A549 (cell line): ENCODE results near the gene ROR2. TPM values are rescaled to one million over a fixed set of nuclear protein-coding genes. Genes with fewer than 3 reads are reported as not detected.

ENCODE experiments used
- ATAC-seq, 2 experiments: fragments of 200-7000 bp in 1 of 2; fragments of >200 bp in 1 of 2; cut with Nextera tagmentation in 1 of 2; cut with Tn5 transposase in 1 of 2; 3 replicates each; pipeline versions ENCODE4 v1.8.0 to v1.9.1; 2018 to 2020; ENCODE audit warnings: mild to moderate bottlenecking in 1 of 2, moderate library complexity in 1 of 2
- CTCF ChIA-PET: fragments of 300-600 bp; sonication (Branson Sonifier 250); formaldehyde crosslinking; extraction: SDS; loops from one replicate; lab custom pipeline; 2021; ENCODE audit warnings: antibody characterized with exemption, inconsistent platforms; lab: Yijun Ruan, JAX
- POLR2A ChIA-PET: fragments of 350-600 bp; formaldehyde crosslinking; extraction: SDS; loops from one replicate; lab custom pipeline; 2021; ENCODE audit warnings: antibody characterized with exemption, inconsistent platforms; lab: Yijun Ruan, JAX
- DNase-seq, 2 experiments: peaks; one replicate each; pipeline versions ENCODE4 v3.0.0 to v3.0.0-alpha.2; 2011 to 2016; ENCODE audit warnings: low read depth in 1 of 2, low spot score in 1 of 2
- FAIRE-seq: peaks from 2 replicates; lab custom pipeline; 2011; peaks lifted over from hg19 to GRCh38; lab: Jason Lieb, UNC
- H3K27ac ChIP-seq, 2 experiments: fragments of >200 bp; sonication (Bioruptor Twin); formaldehyde crosslinking; 3 replicates each; pipeline ENCODE4 v1.5.1; 2016 to 2017
- H3K4me1 ChIP-seq: fragments of >200 bp; sonication (Bioruptor Twin); formaldehyde crosslinking; 3 replicates; pipeline ENCODE4 v1.6.1; 2016
- H3K4me2 ChIP-seq: fragments of >200 bp; sonication (Bioruptor Twin); formaldehyde crosslinking; 3 replicates; pipeline ENCODE4 v1.6.1; 2016
- H3K4me3 ChIP-seq: fragments of >200 bp; sonication (Bioruptor Twin); formaldehyde crosslinking; 3 replicates; pipeline ENCODE4 v1.5.1; 2016
- H3K9me3 ChIP-seq: fragments of >200 bp; sonication (Bioruptor Twin); formaldehyde crosslinking; 3 replicates; pipeline ENCODE4 v1.6.1; 2016
- CBX2 ChIP-seq: fragments of 200-600 bp; sonication (generic); IDR thresholded peaks from 2 replicates; pipeline ENCODE4 v1.6.1; 2016; ENCODE audit warnings: low read depth, mild to moderate bottlenecking, borderline replicate concordance
- CBX8 ChIP-seq: fragments of 200-600 bp; sonication (generic); IDR thresholded peaks from 2 replicates; pipeline ENCODE4 v1.6.1; 2016
- EHMT2 ChIP-seq: fragments of 200-600 bp; sonication (generic); IDR thresholded peaks from 2 replicates; pipeline ENCODE4 v1.6.1; 2016; ENCODE audit warnings: antibody characterized with exemption, low read depth, mild to moderate bottlenecking, moderate library complexity
- ELK1 ChIP-seq: fragments of 150-350 bp; IDR thresholded peaks from 2 replicates; pipeline ENCODE4 v1.6.1; 2014; ENCODE audit warnings: low read depth, mild to moderate bottlenecking, low read length
- EP300 ChIP-seq, 2 experiments: fragments of >200 bp; sonication (Bioruptor Twin); formaldehyde crosslinking; IDR thresholded peaks; 2 replicates in 1 of 2; 3 replicates in 1 of 2; pipeline ENCODE4 v1.6.1; 2016 to 2017
- FOSL2 ChIP-seq, 2 experiments: fragments of 450-650 bp in 1 of 2; fragments of >200 bp in 1 of 2; sonication (Bioruptor Twin) in 1 of 2; formaldehyde crosslinking; IDR thresholded peaks; 2 replicates each; pipeline versions ENCODE4 v1.5.0 to v1.6.1; 2016 to 2020; ENCODE audit warnings: mild to moderate bottlenecking in 1 of 2, moderate library complexity in 1 of 2
- HEYL ChIP-seq: fragments of 250-450 bp; sonication (Bioruptor Pico); IDR thresholded peaks from 2 replicates; pipeline ENCODE4 v1.8.0; 2021; ENCODE audit warnings: mild to moderate bottlenecking, moderate library complexity
- HOXB13 ChIP-seq: fragments of 250-450 bp; sonication (Bioruptor Pico); IDR thresholded peaks from 2 replicates; pipeline ENCODE4 v1.5.0; 2020; ENCODE audit warnings: low read depth, mild to moderate bottlenecking, moderate library complexity
- JUNB ChIP-seq: fragments of >200 bp; sonication (Bioruptor Twin); formaldehyde crosslinking; IDR thresholded peaks from 2 replicates; pipeline ENCODE4 v1.6.1; 2016
- KDM5A ChIP-seq: fragments of 200-600 bp; sonication (generic); IDR thresholded peaks from 2 replicates; pipeline ENCODE4 v1.6.1; 2016; ENCODE audit warnings: antibody characterized with exemption, mild to moderate bottlenecking
- NPAS2 ChIP-seq: fragments of 250-450 bp; sonication (Bioruptor Pico); IDR thresholded peaks from 2 replicates; pipeline ENCODE4 v1.8.0; 2022; ENCODE audit warnings: mild to moderate bottlenecking, moderate library complexity, borderline replicate concordance
- PHF8 ChIP-seq: fragments of 200-600 bp; sonication (generic); IDR thresholded peaks from 2 replicates; pipeline ENCODE4 v1.6.1; 2016; ENCODE audit warnings: low read depth, mild to moderate bottlenecking, antibody characterized with exemption, moderate library complexity, borderline replicate concordance
- RFX5 ChIP-seq: fragments of 450-650 bp; IDR thresholded peaks from 2 replicates; pipeline ENCODE4 v1.7.1; 2014; ENCODE audit warnings: antibody characterized with exemption, mild to moderate bottlenecking, moderate library complexity
- RNF2 ChIP-seq: fragments of 200-600 bp; sonication (generic); IDR thresholded peaks from 2 replicates; pipeline ENCODE4 v1.6.1; 2016; ENCODE audit warnings: low read depth, mild to moderate bottlenecking, antibody characterized with exemption, moderate library complexity, borderline replicate concordance
- TFCP2L1 ChIP-seq: fragments of 250-450 bp; sonication (Bioruptor Pico); IDR thresholded peaks from 2 replicates; pipeline ENCODE4 v1.5.0; 2021; ENCODE audit warnings: mild to moderate bottlenecking
- TP53 ChIP-seq: fragments of 250-450 bp; sonication (Bioruptor Pico); IDR thresholded peaks from 2 replicates; pipeline ENCODE4 v1.5.0; 2021; ENCODE audit warnings: mild to moderate bottlenecking, moderate library complexity
- ZC3H11A ChIP-seq: fragments of 450-650 bp; IDR thresholded peaks from 2 replicates; pipeline ENCODE4 v1.6.1; 2014; ENCODE audit warnings: antibody characterized with exemption, mild to moderate bottlenecking
- ZFP36 ChIP-seq: fragments of 450-650 bp; IDR thresholded peaks from 2 replicates; pipeline ENCODE4 v1.6.1; 2014; ENCODE audit warnings: borderline replicate concordance; ENCODE audit not compliant: partially characterized antibody
- ZNF302 ChIP-seq: fragments of 250-450 bp; sonication (Bioruptor Pico); IDR thresholded peaks from 2 replicates; pipeline ENCODE4 v1.9.0; 2021; ENCODE audit warnings: inconsistent platforms, mild to moderate bottlenecking, moderate library complexity
- WGBS: methylation state at CpG from one replicate; pipeline ENCODE4 v1.1.6; 2017; ENCODE audit errors: missing lambda C conversion rate; 5-methylcytosine and 5-hydroxymethylcytosine counted together
- polyA plus RNA-seq, 4 experiments: library from polyadenylated mRNA; depleted of rRNA in 3 of 4; stranded (reverse); fragments of >200 nt; fragmentation: RNase III in 1 of 4; extraction: RNeasy Plus Mini Kit Qiagen cat#74134 plus additional on column Dnase treatment in 1 of 4; gene quantifications; 2 replicates in 3 of 4; 3 replicates in 1 of 4; pipeline ENCODE4 v1.2.3, GENCODE V29; 2011 to 2017
- TF ChIP-seq, protein P1 (sequence below): fragments of >200 bp; sonication (Bioruptor Twin); formaldehyde crosslinking; IDR thresholded peaks from 2 replicates; pipeline ENCODE4 v1.6.1; 2016
- TF ChIP-seq, protein P2 (sequence below): fragments of 250-450 bp; sonication (Bioruptor Pico); IDR thresholded peaks from 2 replicates; pipeline ENCODE4 v1.5.0; 2021; ENCODE audit warnings: mild to moderate bottlenecking, moderate library complexity, borderline replicate concordance
- TF ChIP-seq, protein P3 (sequence below): fragments of 250-450 bp; sonication (Bioruptor Pico); IDR thresholded peaks from 2 replicates; pipeline ENCODE4 v1.5.0; 2020; ENCODE audit warnings: low read depth, mild to moderate bottlenecking, moderate library complexity
- TF ChIP-seq, protein P4 (sequence below): IDR thresholded peaks from 2 replicates; pipeline ENCODE4 v1.6.1; 2012

The ROR2 gene
- polyA plus RNA-seq, 2 of the 4 experiments (the other 2 are of a cell fraction), result 0.12 to 0.53 TPM

GRCh38 chr9:91784673-91785446 is 165.2 kb downstream of the ROR2 start:
- ATAC-seq (no peak), FAIRE-seq (no peak), DNase-seq (no peak)
- Histone ChIP-seq H3K4me3 (no peak overlapping the region), H3K4me1 (no peaks in the 10 kb centered on the region), H3K27ac (no peak overlapping the region), H3K9me3 (no peaks in the 10 kb centered on the region), H3K4me2 (no peak overlapping the region)
- WGBS, result 60% methylated on average over 6 of the region's 6 CpGs
- TF ChIP-seq ELK1 (no peak), KDM5A (no peak), CBX8 (no peak), RNF2 (no peak), CBX2 (no peak), ZC3H11A (no peak), ZNF302 (CRISPR knock-in tag) (no peak), JUNB (no peak), FOSL2 (IDR thresholded peaks at IDR 0.05) (no peak), FOSL2 (CRISPR knock-in tag; IDR thresholded peaks at IDR 0.05) (no peak), ZFP36 (no peak), NPAS2 (CRISPR knock-in tag) (no peak), TP53 (CRISPR knock-in tag) (no peak), EHMT2 (no peak), RFX5 (no peak), PHF8 (no peak)
- TF ChIP-seq, protein P1, sequence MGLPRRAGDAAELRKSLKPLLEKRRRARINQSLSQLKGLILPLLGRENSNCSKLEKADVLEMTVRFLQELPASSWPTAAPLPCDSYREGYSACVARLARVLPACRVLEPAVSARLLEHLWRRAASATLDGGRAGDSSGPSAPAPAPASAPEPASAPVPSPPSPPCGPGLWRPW, result no peak
- TF ChIP-seq, protein P2, sequence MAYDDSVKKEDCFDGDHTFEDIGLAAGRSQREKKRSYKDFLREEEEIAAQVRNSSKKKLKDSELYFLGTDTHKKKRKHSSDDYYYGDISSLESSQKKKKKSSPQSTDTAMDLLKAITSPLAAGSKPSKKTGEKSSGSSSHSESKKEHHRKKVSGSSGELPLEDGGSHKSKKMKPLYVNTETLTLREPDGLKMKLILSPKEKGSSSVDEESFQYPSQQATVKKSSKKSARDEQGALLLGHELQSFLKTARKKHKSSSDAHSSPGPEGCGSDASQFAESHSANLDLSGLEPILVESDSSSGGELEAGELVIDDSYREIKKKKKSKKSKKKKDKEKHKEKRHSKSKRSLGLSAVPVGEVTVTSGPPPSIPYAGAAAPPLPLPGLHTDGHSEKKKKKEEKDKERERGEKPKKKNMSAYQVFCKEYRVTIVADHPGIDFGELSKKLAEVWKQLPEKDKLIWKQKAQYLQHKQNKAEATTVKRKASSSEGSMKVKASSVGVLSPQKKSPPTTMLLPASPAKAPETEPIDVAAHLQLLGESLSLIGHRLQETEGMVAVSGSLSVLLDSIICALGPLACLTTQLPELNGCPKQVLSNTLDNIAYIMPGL (CRISPR knock-in tag), result no peak
- TF ChIP-seq, protein P3, sequence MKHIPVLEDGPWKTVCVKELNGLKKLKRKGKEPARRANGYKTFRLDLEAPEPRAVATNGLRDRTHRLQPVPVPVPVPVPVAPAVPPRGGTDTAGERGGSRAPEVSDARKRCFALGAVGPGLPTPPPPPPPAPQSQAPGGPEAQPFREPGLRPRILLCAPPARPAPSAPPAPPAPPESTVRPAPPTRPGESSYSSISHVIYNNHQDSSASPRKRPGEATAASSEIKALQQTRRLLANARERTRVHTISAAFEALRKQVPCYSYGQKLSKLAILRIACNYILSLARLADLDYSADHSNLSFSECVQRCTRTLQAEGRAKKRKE (CRISPR knock-in tag), result no peak
- TF ChIP-seq, protein P4, sequence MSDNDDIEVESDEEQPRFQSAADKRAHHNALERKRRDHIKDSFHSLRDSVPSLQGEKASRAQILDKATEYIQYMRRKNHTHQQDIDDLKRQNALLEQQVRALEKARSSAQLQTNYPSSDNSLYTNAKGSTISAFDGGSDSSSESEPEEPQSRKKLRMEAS, result no peak
- ChIA-PET CTCF (interaction anchor here (0.5 kb wide), 1 partner anchor 1921 kb away, joined by 3 read pairs; no protein-coding TSS in a partner anchor), POLR2A (no interaction called here)

DNA sequence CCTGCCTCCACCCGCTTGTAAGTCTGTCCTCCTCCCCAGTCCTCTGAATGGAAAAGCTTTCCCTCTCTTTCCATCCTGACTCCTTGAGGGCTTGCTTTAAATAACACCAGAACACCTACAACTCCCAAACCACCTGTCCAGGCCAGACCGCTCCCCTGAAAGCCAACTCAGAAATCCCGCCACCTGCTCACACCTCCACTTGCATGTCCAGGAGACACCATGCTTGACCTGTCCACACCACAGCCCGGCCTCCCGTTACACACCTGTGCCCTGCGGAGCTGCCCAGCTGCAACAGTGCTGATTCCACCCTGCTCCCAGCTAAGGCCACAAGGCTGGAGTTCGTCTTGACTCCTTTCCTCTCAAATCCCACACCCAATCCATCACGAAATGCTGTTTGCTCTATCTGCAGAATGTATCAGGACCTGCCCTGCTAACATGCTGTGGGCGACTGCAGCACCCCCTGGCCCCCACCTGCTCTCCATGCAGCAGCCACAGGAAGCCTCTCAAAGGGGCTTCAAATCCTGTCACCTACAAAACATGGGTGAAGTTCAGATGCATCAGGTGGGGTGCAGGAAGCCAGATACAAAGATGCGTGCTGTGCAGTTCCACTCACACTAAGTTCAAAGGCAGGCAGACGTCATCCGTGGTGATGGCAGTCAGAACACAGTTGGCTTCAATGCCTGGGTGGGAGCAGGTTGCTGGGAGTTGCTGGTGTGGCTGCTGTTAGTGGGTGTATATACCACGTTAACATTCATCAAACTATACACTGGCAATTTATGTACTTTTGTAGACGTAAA is 166.0 kb downstream of the ROR2 start:
- no peaks in the 10 kb centered on the region for H3K4me1 ChIP-seq
- no peak overlapping the region for H3K4me2 ChIP-seq
- H3K9me3 ChIP-seq, result no peaks in the 10 kb centered on the region
- CTCF ChIA-PET, result interaction anchor here (1.0 kb wide), 1 partner anchor 9 kb away, joined by 4 read pairs; no protein-coding TSS in a partner anchor
- POLR2A ChIA-PET, result no interaction called here
- FAIRE-seq (no peak), ATAC-seq (no peak), DNase-seq (no peak)
- TF ChIP-seq HEYL (no peak), EHMT2 (no peak), EP300 (IDR thresholded peaks at IDR 0.05) (no peak), NPAS2 (CRISPR knock-in tag) (no peak), TFCP2L1 (CRISPR knock-in tag) (no peak), RNF2 (no peak), HOXB13 (CRISPR knock-in tag) (no peak)
- TF ChIP-seq, protein P4, result no peak
- TF ChIP-seq, protein P3 (CRISPR knock-in tag), result no peak
- no peak overlapping the region for H3K4me3 ChIP-seq
- no peak overlapping the region for H3K27ac ChIP-seq
- 55% methylated on average over 14 of the region's 14 CpGs for WGBS
